GM23338 (cell line): ENCODE data around the gene PDE3A. TPM values are rescaled to one million over a fixed set of nuclear protein-coding genes. Genes with fewer than 3 reads are reported as not detected.

Source experiments
- ATAC-seq: fragments of 200-7000 bp; cut with Tn5 transposase; 3 replicates; pipeline ENCODE4 v1.9.1; 2020
- DNase-seq: peaks from one replicate; pipeline ENCODE4 v3.0.0-alpha.2; 2015; ENCODE audit warnings: low spot score
- H2AFZ ChIP-seq: fragments of 200-600 bp; sonication (generic); 2 replicates; pipeline ENCODE4 v1.8.0; 2016; ENCODE audit warnings: antibody characterized with exemption, mild to moderate bottlenecking, moderate library complexity
- H3F3A ChIP-seq: fragments of 200-600 bp; sonication (generic); replicated peaks from 2 replicates; pipeline ENCODE4 v1.8.0; 2017; ENCODE audit warnings: antibody characterized with exemption, mixed run types, low read depth
- H3K27ac ChIP-seq: fragments of 200-600 bp; sonication (generic); 2 replicates; pipeline ENCODE4 v1.6.1; 2016; ENCODE audit warnings: low read depth
- H3K27me3 ChIP-seq: fragments of 200-600 bp; sonication (generic); 2 replicates; pipeline ENCODE4 v1.8.0; 2016; ENCODE audit warnings: mild to moderate bottlenecking, mixed run types, moderate library complexity; ENCODE audit not compliant: insufficient read depth
- H3K36me3 ChIP-seq: fragments of 200-600 bp; sonication (generic); 2 replicates; pipeline ENCODE4 v1.8.0; 2016; ENCODE audit warnings: mild to moderate bottlenecking; ENCODE audit not compliant: insufficient read depth
- H3K4me1 ChIP-seq: fragments of 200-600 bp; sonication (generic); 2 replicates; pipeline ENCODE4 v1.8.0; 2016; ENCODE audit warnings: mild to moderate bottlenecking, moderate library complexity; ENCODE audit not compliant: insufficient read depth
- H3K4me2 ChIP-seq: fragments of 200-600 bp; sonication (generic); 2 replicates; pipeline ENCODE4 v1.7.1; 2017; ENCODE audit warnings: mixed run types
- H3K4me3 ChIP-seq: fragments of 200-600 bp; sonication (generic); 2 replicates; pipeline ENCODE4 v1.6.1; 2016; ENCODE audit warnings: mixed run types
- H3K79me2 ChIP-seq: fragments of 200-600 bp; sonication (generic); replicated peaks from 2 replicates; pipeline ENCODE4 v1.8.0; 2017; ENCODE audit warnings: mild to moderate bottlenecking; ENCODE audit not compliant: insufficient read depth
- H3K9me2 ChIP-seq: fragments of 200-600 bp; sonication (generic); 2 replicates; pipeline ENCODE4 v1.8.0; 2017; ENCODE audit not compliant: insufficient read depth
- H4K20me1 ChIP-seq: fragments of 200-600 bp; sonication (generic); replicated peaks from 2 replicates; pipeline ENCODE4 v1.8.0; 2017; ENCODE audit warnings: mild to moderate bottlenecking; ENCODE audit not compliant: insufficient read depth
- H3K27ac Mint-ChIP-seq: 2 replicates; pipeline ENCODE4 v1.8.0; 2020; ENCODE audit warnings: inconsistent platforms, mild to moderate bottlenecking, moderate library complexity, mixed read lengths
- H3K27me3 Mint-ChIP-seq: 3 replicates; pipeline ENCODE4 v1.8.0; 2022; ENCODE audit warnings: low read depth, mild to moderate bottlenecking, moderate library complexity, mixed read lengths, inconsistent platforms; ENCODE audit not compliant: insufficient read depth, poor library complexity
- H3K36me3 Mint-ChIP-seq: 3 replicates; pipeline ENCODE4 v1.8.0; 2021; ENCODE audit warnings: low read depth, mild to moderate bottlenecking, inconsistent platforms, moderate library complexity, mixed read lengths
- H3K4me1 Mint-ChIP-seq: 3 replicates; pipeline ENCODE4 v1.8.0; 2020; ENCODE audit warnings: mild to moderate bottlenecking, inconsistent platforms, mixed read lengths
- H3K4me3 Mint-ChIP-seq: 3 replicates; pipeline ENCODE4 v1.8.0; 2021; ENCODE audit warnings: moderate library complexity, mild to moderate bottlenecking, inconsistent platforms, mixed read lengths
- H3K9me3 Mint-ChIP-seq: 3 replicates; pipeline ENCODE4 v1.8.0; 2020; ENCODE audit warnings: moderate library complexity, mild to moderate bottlenecking, inconsistent platforms, mixed read lengths
- CTCF ChIP-seq, 2 experiments: fragments of 200-600 bp in 1 of 2; sonication (generic) in 1 of 2; conservative IDR thresholded peaks; 2 replicates each; pipeline versions ENCODE4 v1.5.1 to v1.6.1; 2016 to 2017; ENCODE audit warnings: antibody characterized with exemption in 2 of 2, low read depth in 2 of 2, mild to moderate bottlenecking in 2 of 2, moderate library complexity in 1 of 2
- POLR2AphosphoS5 ChIP-seq: IDR thresholded peaks from 2 replicates; pipeline ENCODE4 v1.6.1; 2016; ENCODE audit warnings: antibody characterized with exemption, low read depth
- REST ChIP-seq: IDR thresholded peaks from one replicate; pipeline ENCODE4 v1.6.1; 2018; ENCODE audit warnings: antibody characterized with exemption; ENCODE audit not compliant: unreplicated experiment
- STAT1 ChIP-seq: IDR thresholded peaks from one replicate; pipeline ENCODE4 v1.6.1; 2016; ENCODE audit warnings: antibody characterized with exemption; ENCODE audit not compliant: unreplicated experiment
- ZNF114 ChIP-seq: fragments of 250-450 bp; sonication (Bioruptor Pico); IDR thresholded peaks from 2 replicates; pipeline ENCODE4 v1.5.0; 2020; ENCODE audit warnings: mild to moderate bottlenecking, moderate library complexity
- ZNF462 ChIP-seq: fragments of 250-450 bp; sonication (Bioruptor Pico); IDR thresholded peaks from 2 replicates; pipeline ENCODE4 v1.5.0; 2020; ENCODE audit warnings: mild to moderate bottlenecking, moderate library complexity
- polyA plus RNA-seq: library from polyadenylated mRNA; unstranded; fragments of >200 nt; fragmentation: Nextera tagmentation; extraction: Ambion mirVana; gene quantifications from 2 replicates; pipeline ENCODE4 v1.2.1, GENCODE V29; 2016
- total RNA-seq: library from RNA; depleted of rRNA; stranded (reverse); fragments of >200 nt; shearing (Covaris generic); gene quantifications from 2 replicates; pipeline ENCODE4 v1.2.3, GENCODE V29; 2014

PDE3A gene
- total and polyA plus RNA-seq, 2 experiments from 2014 or later = 2.7 to 9.2 TPM

GRCh38 chr12:20525064-20525610, 156.8 kb downstream of the PDE3A start (continued):
- TF ChIP-seq CTCF (conservative IDR thresholded peaks at IDR 0.05; ENCODE audit: low read depth in 2 of 2) (no peak), ZNF114 (no peak)

GRCh38 chr12:20527417-20528163, 159.3 kb downstream of the PDE3A start:
- H3K4me3 ChIP-seq = no peak overlapping the region
- DNase-seq (no peak), ATAC-seq (no peak)
- Mint-ChIP-seq H3K9me3 (no peaks in the 10 kb centered on the region), H3K4me3 (no peak overlapping the region), H3K27ac (peak overlapping the region; percentile 5; the same call in 1 of the 2 replicates), H3K27me3 (peaks cover 1% of the 10 kb centered on the region), H3K36me3 (0 out of 3 replicates have a peak, but pooled peaks cover 2% of the 10 kb centered on the region), H3K4me1 (peaks cover 37% of the 10 kb centered on the region)
- peaks cover 40% of the 10 kb centered on the region for H3K4me1 ChIP-seq
- H3K36me3 ChIP-seq = no peaks in the 10 kb centered on the region
- no peak overlapping the region for H3K27ac ChIP-seq
- peak overlapping the region; percentile 3; the same call in 1 of the 2 replicates for H3K4me2 ChIP-seq
- no peaks in the 10 kb centered on the region for H3K27me3 ChIP-seq
- no peak overlapping the region for H2AFZ ChIP-seq
- no peaks in the 10 kb centered on the region for H4K20me1 ChIP-seq
- H3K79me2 ChIP-seq = no peaks in the 10 kb centered on the region
- H3K9me2 ChIP-seq = 0 out of 2 replicates have a peak, but pooled peaks cover 6% of the 10 kb centered on the region
- TF ChIP-seq POLR2AphosphoS5 = no peak
- TF ChIP-seq REST = no peak
- no peak for TF ChIP-seq STAT1
- no peak for TF ChIP-seq ZNF462
- no peaks in the 10 kb centered on the region for H3F3A ChIP-seq
